GM23338 (cell line): ENCODE results near the gene XKRX. TPM values are rescaled to one million over a fixed set of nuclear protein-coding genes. Genes with fewer than 3 reads are reported as not detected.

Experiments
- ATAC-seq: fragments of 200-7000 bp; cut with Tn5 transposase; 3 replicates; pipeline ENCODE4 v1.9.1; 2020
- DNase-seq: peaks from one replicate; pipeline ENCODE4 v3.0.0-alpha.2; 2015; ENCODE audit warnings: low spot score
- H2AFZ ChIP-seq: fragments of 200-600 bp; sonication (generic); 2 replicates; pipeline ENCODE4 v1.8.0; 2016; ENCODE audit warnings: antibody characterized with exemption, mild to moderate bottlenecking, moderate library complexity
- H3F3A ChIP-seq: fragments of 200-600 bp; sonication (generic); replicated peaks from 2 replicates; pipeline ENCODE4 v1.8.0; 2017; ENCODE audit warnings: antibody characterized with exemption, mixed run types, low read depth
- H3K27ac ChIP-seq: fragments of 200-600 bp; sonication (generic); 2 replicates; pipeline ENCODE4 v1.6.1; 2016; ENCODE audit warnings: low read depth
- H3K27me3 ChIP-seq: fragments of 200-600 bp; sonication (generic); 2 replicates; pipeline ENCODE4 v1.8.0; 2016; ENCODE audit warnings: mild to moderate bottlenecking, mixed run types, moderate library complexity; ENCODE audit not compliant: insufficient read depth
- H3K36me3 ChIP-seq: fragments of 200-600 bp; sonication (generic); 2 replicates; pipeline ENCODE4 v1.8.0; 2016; ENCODE audit warnings: mild to moderate bottlenecking; ENCODE audit not compliant: insufficient read depth
- H3K4me1 ChIP-seq: fragments of 200-600 bp; sonication (generic); 2 replicates; pipeline ENCODE4 v1.8.0; 2016; ENCODE audit warnings: mild to moderate bottlenecking, moderate library complexity; ENCODE audit not compliant: insufficient read depth
- H3K4me2 ChIP-seq: fragments of 200-600 bp; sonication (generic); 2 replicates; pipeline ENCODE4 v1.7.1; 2017; ENCODE audit warnings: mixed run types
- H3K4me3 ChIP-seq: fragments of 200-600 bp; sonication (generic); 2 replicates; pipeline ENCODE4 v1.6.1; 2016; ENCODE audit warnings: mixed run types
- H3K79me2 ChIP-seq: fragments of 200-600 bp; sonication (generic); replicated peaks from 2 replicates; pipeline ENCODE4 v1.8.0; 2017; ENCODE audit warnings: mild to moderate bottlenecking; ENCODE audit not compliant: insufficient read depth
- H3K9me2 ChIP-seq: fragments of 200-600 bp; sonication (generic); 2 replicates; pipeline ENCODE4 v1.8.0; 2017; ENCODE audit not compliant: insufficient read depth
- H4K20me1 ChIP-seq: fragments of 200-600 bp; sonication (generic); replicated peaks from 2 replicates; pipeline ENCODE4 v1.8.0; 2017; ENCODE audit warnings: mild to moderate bottlenecking; ENCODE audit not compliant: insufficient read depth
- H3K27ac Mint-ChIP-seq: 2 replicates; pipeline ENCODE4 v1.8.0; 2020; ENCODE audit warnings: inconsistent platforms, mild to moderate bottlenecking, moderate library complexity, mixed read lengths
- H3K27me3 Mint-ChIP-seq: 3 replicates; pipeline ENCODE4 v1.8.0; 2022; ENCODE audit warnings: low read depth, mild to moderate bottlenecking, moderate library complexity, mixed read lengths, inconsistent platforms; ENCODE audit not compliant: insufficient read depth, poor library complexity
- H3K36me3 Mint-ChIP-seq: 3 replicates; pipeline ENCODE4 v1.8.0; 2021; ENCODE audit warnings: low read depth, mild to moderate bottlenecking, inconsistent platforms, moderate library complexity, mixed read lengths
- H3K4me1 Mint-ChIP-seq: 3 replicates; pipeline ENCODE4 v1.8.0; 2020; ENCODE audit warnings: mild to moderate bottlenecking, inconsistent platforms, mixed read lengths
- H3K4me3 Mint-ChIP-seq: 3 replicates; pipeline ENCODE4 v1.8.0; 2021; ENCODE audit warnings: moderate library complexity, mild to moderate bottlenecking, inconsistent platforms, mixed read lengths
- H3K9me3 Mint-ChIP-seq: 3 replicates; pipeline ENCODE4 v1.8.0; 2020; ENCODE audit warnings: moderate library complexity, mild to moderate bottlenecking, inconsistent platforms, mixed read lengths
- CREB1 ChIP-seq: fragments of 250-450 bp; sonication (Bioruptor Pico); IDR thresholded peaks from 2 replicates; pipeline ENCODE4 v1.5.0; 2020; ENCODE audit warnings: low read depth, mild to moderate bottlenecking, moderate library complexity
- ETS1 ChIP-seq: IDR thresholded peaks from 2 replicates; pipeline ENCODE4 v1.6.1; 2016; ENCODE audit warnings: antibody characterized with exemption
- EZH2 ChIP-seq: fragments of 200-600 bp; sonication (generic); IDR thresholded peaks from one replicate; pipeline ENCODE4 v1.8.0; 2017; ENCODE audit warnings: antibody characterized with exemption, mild to moderate bottlenecking, low read depth; ENCODE audit not compliant: unreplicated experiment
- EZH2phosphoT487 ChIP-seq: fragments of 200-600 bp; sonication (generic); IDR thresholded peaks from one replicate; pipeline ENCODE4 v1.8.1; 2018; ENCODE audit warnings: antibody characterized with exemption; ENCODE audit not compliant: unreplicated experiment
- JUNB ChIP-seq: IDR thresholded peaks from one replicate; pipeline ENCODE4 v1.6.1; 2016; ENCODE audit warnings: antibody characterized with exemption; ENCODE audit not compliant: unreplicated experiment
- NANOG ChIP-seq: IDR thresholded peaks from 2 replicates; pipeline ENCODE4 v1.6.1; 2016; ENCODE audit warnings: antibody characterized with exemption, borderline replicate concordance
- POLR2AphosphoS5 ChIP-seq: IDR thresholded peaks from 2 replicates; pipeline ENCODE4 v1.6.1; 2016; ENCODE audit warnings: antibody characterized with exemption, low read depth
- STAT1 ChIP-seq: IDR thresholded peaks from one replicate; pipeline ENCODE4 v1.6.1; 2016; ENCODE audit warnings: antibody characterized with exemption; ENCODE audit not compliant: unreplicated experiment
- ZNF114 ChIP-seq: fragments of 250-450 bp; sonication (Bioruptor Pico); IDR thresholded peaks from 2 replicates; pipeline ENCODE4 v1.5.0; 2020; ENCODE audit warnings: mild to moderate bottlenecking, moderate library complexity
- ZNF331 ChIP-seq: fragments of 250-450 bp; sonication (Bioruptor Pico); IDR thresholded peaks from 2 replicates; pipeline ENCODE4 v1.5.0; 2020; ENCODE audit warnings: low read depth, mild to moderate bottlenecking, moderate library complexity
- ZNF462 ChIP-seq: fragments of 250-450 bp; sonication (Bioruptor Pico); IDR thresholded peaks from 2 replicates; pipeline ENCODE4 v1.5.0; 2020; ENCODE audit warnings: mild to moderate bottlenecking, moderate library complexity
- polyA plus RNA-seq: library from polyadenylated mRNA; unstranded; fragments of >200 nt; fragmentation: Nextera tagmentation; extraction: Ambion mirVana; gene quantifications from 2 replicates; pipeline ENCODE4 v1.2.1, GENCODE V29; 2016
- total RNA-seq: library from RNA; depleted of rRNA; stranded (reverse); fragments of >200 nt; shearing (Covaris generic); gene quantifications from 2 replicates; pipeline ENCODE4 v1.2.3, GENCODE V29; 2014
- TF ChIP-seq, protein P1 (sequence below): IDR thresholded peaks from one replicate; pipeline ENCODE4 v1.6.1; 2018; ENCODE audit warnings: antibody characterized with exemption; ENCODE audit not compliant: unreplicated experiment
- TF ChIP-seq, protein P2 (sequence below), 2 experiments: fragments of 200-600 bp in 1 of 2; sonication (generic) in 1 of 2; conservative IDR thresholded peaks; 2 replicates each; pipeline versions ENCODE4 v1.5.1 to v1.6.1; 2016 to 2017; ENCODE audit warnings: antibody characterized with exemption in 2 of 2, low read depth in 2 of 2, mild to moderate bottlenecking in 2 of 2, moderate library complexity in 1 of 2

XKRX gene
- total and polyA plus RNA-seq, 2 experiments from 2014 or later = 0.16 to 0.83 TPM

- TF ChIP-seq JUNB = no peak
- TF ChIP-seq, protein P1, sequence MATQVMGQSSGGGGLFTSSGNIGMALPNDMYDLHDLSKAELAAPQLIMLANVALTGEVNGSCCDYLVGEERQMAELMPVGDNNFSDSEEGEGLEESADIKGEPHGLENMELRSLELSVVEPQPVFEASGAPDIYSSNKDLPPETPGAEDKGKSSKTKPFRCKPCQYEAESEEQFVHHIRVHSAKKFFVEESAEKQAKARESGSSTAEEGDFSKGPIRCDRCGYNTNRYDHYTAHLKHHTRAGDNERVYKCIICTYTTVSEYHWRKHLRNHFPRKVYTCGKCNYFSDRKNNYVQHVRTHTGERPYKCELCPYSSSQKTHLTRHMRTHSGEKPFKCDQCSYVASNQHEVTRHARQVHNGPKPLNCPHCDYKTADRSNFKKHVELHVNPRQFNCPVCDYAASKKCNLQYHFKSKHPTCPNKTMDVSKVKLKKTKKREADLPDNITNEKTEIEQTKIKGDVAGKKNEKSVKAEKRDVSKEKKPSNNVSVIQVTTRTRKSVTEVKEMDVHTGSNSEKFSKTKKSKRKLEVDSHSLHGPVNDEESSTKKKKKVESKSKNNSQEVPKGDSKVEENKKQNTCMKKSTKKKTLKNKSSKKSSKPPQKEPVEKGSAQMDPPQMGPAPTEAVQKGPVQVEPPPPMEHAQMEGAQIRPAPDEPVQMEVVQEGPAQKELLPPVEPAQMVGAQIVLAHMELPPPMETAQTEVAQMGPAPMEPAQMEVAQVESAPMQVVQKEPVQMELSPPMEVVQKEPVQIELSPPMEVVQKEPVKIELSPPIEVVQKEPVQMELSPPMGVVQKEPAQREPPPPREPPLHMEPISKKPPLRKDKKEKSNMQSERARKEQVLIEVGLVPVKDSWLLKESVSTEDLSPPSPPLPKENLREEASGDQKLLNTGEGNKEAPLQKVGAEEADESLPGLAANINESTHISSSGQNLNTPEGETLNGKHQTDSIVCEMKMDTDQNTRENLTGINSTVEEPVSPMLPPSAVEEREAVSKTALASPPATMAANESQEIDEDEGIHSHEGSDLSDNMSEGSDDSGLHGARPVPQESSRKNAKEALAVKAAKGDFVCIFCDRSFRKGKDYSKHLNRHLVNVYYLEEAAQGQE = no peak
- no peak for TF ChIP-seq NANOG
- no peak for TF ChIP-seq ZNF114 (CRISPR knock-in tag)
- no peak for TF ChIP-seq ZNF462
- no peak for TF ChIP-seq POLR2AphosphoS5
- no peak for TF ChIP-seq EZH2
- TF ChIP-seq, protein P2, sequence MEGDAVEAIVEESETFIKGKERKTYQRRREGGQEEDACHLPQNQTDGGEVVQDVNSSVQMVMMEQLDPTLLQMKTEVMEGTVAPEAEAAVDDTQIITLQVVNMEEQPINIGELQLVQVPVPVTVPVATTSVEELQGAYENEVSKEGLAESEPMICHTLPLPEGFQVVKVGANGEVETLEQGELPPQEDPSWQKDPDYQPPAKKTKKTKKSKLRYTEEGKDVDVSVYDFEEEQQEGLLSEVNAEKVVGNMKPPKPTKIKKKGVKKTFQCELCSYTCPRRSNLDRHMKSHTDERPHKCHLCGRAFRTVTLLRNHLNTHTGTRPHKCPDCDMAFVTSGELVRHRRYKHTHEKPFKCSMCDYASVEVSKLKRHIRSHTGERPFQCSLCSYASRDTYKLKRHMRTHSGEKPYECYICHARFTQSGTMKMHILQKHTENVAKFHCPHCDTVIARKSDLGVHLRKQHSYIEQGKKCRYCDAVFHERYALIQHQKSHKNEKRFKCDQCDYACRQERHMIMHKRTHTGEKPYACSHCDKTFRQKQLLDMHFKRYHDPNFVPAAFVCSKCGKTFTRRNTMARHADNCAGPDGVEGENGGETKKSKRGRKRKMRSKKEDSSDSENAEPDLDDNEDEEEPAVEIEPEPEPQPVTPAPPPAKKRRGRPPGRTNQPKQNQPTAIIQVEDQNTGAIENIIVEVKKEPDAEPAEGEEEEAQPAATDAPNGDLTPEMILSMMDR (conservative IDR thresholded peaks at IDR 0.05; ENCODE audit: low read depth in 2 of 2) = no peak
- no peak for TF ChIP-seq ZNF331 (CRISPR knock-in tag)
- no peak for TF ChIP-seq EZH2phosphoT487
- no peak for TF ChIP-seq CREB1 (CRISPR knock-in tag)
- no peak for TF ChIP-seq ETS1
- no peak for TF ChIP-seq STAT1
- no peak overlapping the region for H3K27ac Mint-ChIP-seq
- Histone ChIP-seq H3F3A (no peaks in the 10 kb centered on the region), H3K27ac (no peak overlapping the region), H4K20me1 (no peaks in the 10 kb centered on the region), H3K36me3 (no peaks in the 10 kb centered on the region), H3K27me3 (peaks cover 13% of the 10 kb centered on the region), H3K4me1 (no peaks in the 10 kb centered on the region), H3K79me2 (no peaks in the 10 kb centered on the region), H3K4me3 (no peak overlapping the region), H3K4me2 (no peak overlapping the region), H2AFZ (no peak overlapping the region), H3K9me2 (no peaks in the 10 kb centered on the region)
- peaks cover 3% of the 10 kb centered on the region; the same call in 1 of the 3 replicates for H3K36me3 Mint-ChIP-seq
- H3K4me3 Mint-ChIP-seq = no peak overlapping the region
- H3K4me1 Mint-ChIP-seq = peaks cover 4% of the 10 kb centered on the region
- H3K27me3 Mint-ChIP-seq = peaks cover 14% of the 10 kb centered on the region
- no peaks in the 10 kb centered on the region; the same call in 2 of the 3 replicates for H3K9me3 Mint-ChIP-seq
- ATAC-seq = no peak
- no peak for DNase-seq
Measured at GRCh38 chrX:100931218-100931924, 2.7 kb upstream of the XKRX start.
